Measurements from ENCODE around the gene TBC1D30.
A peak's percentile ranks its signal among the peaks of the same experiment; 100 is the strongest.

The TBC1D30 gene

GRCh38 chr12:64824130-64824499, 332 bp upstream of the TBC1D30 start:
- H3K9me3 ChIP-seq (ENCODE audit: control insufficient read depth in 5 of 5, low read length in 5 of 5), result no peaks in the 10 kb centered on the region
- H3K4me3 ChIP-seq (ENCODE audit: low read depth in 1 of 5, low read length in 5 of 5), result peak overlapping the region; percentile 56 to 80 (median 60)
- H3K27me3 ChIP-seq (ENCODE audit: control insufficient read depth in 5 of 5, insufficient read depth in 4 of 5, low read length in 5 of 5), result peaks cover 26 to 37% (median 32%) of the 10 kb centered on the region in 5 donors
- H3K36me3 ChIP-seq (ENCODE audit: control insufficient read depth in 5 of 5, insufficient read depth in 5 of 5, low read length in 5 of 5), result no peaks in the 10 kb centered on the region
- peaks cover 0 to 27% (median 22%) of the 10 kb centered on the region in 5 donors for H3K4me1 ChIP-seq (ENCODE audit: control insufficient read depth in 5 of 5, insufficient read depth in 5 of 5, low read length in 5 of 5)
- H3K27ac ChIP-seq (ENCODE audit: low read depth, low read length), result no peak overlapping the region
- H3K9ac ChIP-seq (ENCODE audit: low read length in 5 of 5), result no peak overlapping the region

GRCh38 chr12:64825143-64826021, 935 bp downstream of the TBC1D30 start:
- Histone ChIP-seq H3K27ac (ENCODE audit: low read depth, low read length) (no peak overlapping the region), H3K27me3 (ENCODE audit: control insufficient read depth in 5 of 5, insufficient read depth in 4 of 5, low read length in 5 of 5) (peaks cover 26 to 37% (median 32%) of the 10 kb centered on the region in 5 donors), H3K9ac (ENCODE audit: low read length in 5 of 5) (no peak overlapping the region), H3K4me1 (ENCODE audit: control insufficient read depth in 5 of 5, insufficient read depth in 5 of 5, low read length in 5 of 5) (peaks cover 0 to 27% (median 22%) of the 10 kb centered on the region in 5 donors), H3K4me3 (ENCODE audit: low read depth in 1 of 5, low read length in 5 of 5) (peak overlapping the region in 4 of 5 donors; percentile 56 to 80 (median 62)), H3K36me3 (ENCODE audit: control insufficient read depth in 5 of 5, insufficient read depth in 5 of 5, low read length in 5 of 5) (no peaks in the 10 kb centered on the region), H3K9me3 (ENCODE audit: control insufficient read depth in 5 of 5, low read length in 5 of 5) (no peaks in the 10 kb centered on the region)

- H3K27me3 ChIP-seq (ENCODE audit: control insufficient read depth in 5 of 5, insufficient read depth in 4 of 5, low read length in 5 of 5), result peaks cover 26 to 37% (median 32%) of the 10 kb centered on the region in 5 donors
These were observed 1.8 kb downstream of the TBC1D30 start for GRCh38 chr12:64826234-64826633.

GRCh38 chr12:64828713-64829112, 4.3 kb downstream of the TBC1D30 start:
- Histone ChIP-seq H3K27ac (ENCODE audit: low read depth, low read length) (no peak overlapping the region), H3K36me3 (ENCODE audit: control insufficient read depth in 5 of 5, insufficient read depth in 5 of 5, low read length in 5 of 5) (peaks cover 0 to 5% (median 0%) of the 10 kb centered on the region in 5 donors), H3K4me3 (ENCODE audit: low read depth in 1 of 5, low read length in 5 of 5) (no peak overlapping the region), H3K9ac (ENCODE audit: low read length in 5 of 5) (no peak overlapping the region), H3K9me3 (ENCODE audit: control insufficient read depth in 5 of 5, low read length in 5 of 5) (peaks cover 0 to 9% (median 0%) of the 10 kb centered on the region in 5 donors), H3K27me3 (ENCODE audit: control insufficient read depth in 5 of 5, insufficient read depth in 4 of 5, low read length in 5 of 5) (peaks cover 26 to 37% (median 32%) of the 10 kb centered on the region in 5 donors), H3K4me1 (ENCODE audit: control insufficient read depth in 5 of 5, insufficient read depth in 5 of 5, low read length in 5 of 5) (peaks cover 0 to 27% (median 22%) of the 10 kb centered on the region in 5 donors)

More at GRCh38 chr12:64826234-64826633, 1.8 kb downstream of the TBC1D30 start:
- H3K9me3 ChIP-seq (ENCODE audit: control insufficient read depth in 5 of 5, low read length in 5 of 5), result no peaks in the 10 kb centered on the region
- H3K27ac ChIP-seq (ENCODE audit: low read depth, low read length), result no peak overlapping the region
- peak overlapping the region in 1 of 5 donors; percentile 13 for H3K4me3 ChIP-seq (ENCODE audit: low read depth in 1 of 5, low read length in 5 of 5)
- H3K4me1 ChIP-seq (ENCODE audit: control insufficient read depth in 5 of 5, insufficient read depth in 5 of 5, low read length in 5 of 5), result peaks cover 0 to 27% (median 22%) of the 10 kb centered on the region in 5 donors
- no peak overlapping the region for H3K9ac ChIP-seq (ENCODE audit: low read length in 5 of 5)
- H3K36me3 ChIP-seq (ENCODE audit: control insufficient read depth in 5 of 5, insufficient read depth in 5 of 5, low read length in 5 of 5), result no peaks in the 10 kb centered on the region

- H3K4me1 ChIP-seq (ENCODE audit: control insufficient read depth in 5 of 5, insufficient read depth in 5 of 5, low read length in 5 of 5), result no peaks in the 10 kb centered on the region
- no peak overlapping the region for H3K27ac ChIP-seq (ENCODE audit: low read depth, low read length)
- no peaks in the 10 kb centered on the region for H3K27me3 ChIP-seq (ENCODE audit: control insufficient read depth in 5 of 5, insufficient read depth in 4 of 5, low read length in 5 of 5)
- H3K36me3 ChIP-seq (ENCODE audit: control insufficient read depth in 5 of 5, insufficient read depth in 5 of 5, low read length in 5 of 5), result peaks cover 0 to 10% (median 0%) of the 10 kb centered on the region in 5 donors
- peaks cover 0 to 9% (median 0%) of the 10 kb centered on the region in 5 donors for H3K9me3 ChIP-seq (ENCODE audit: control insufficient read depth in 5 of 5, low read length in 5 of 5)
- H3K9ac ChIP-seq (ENCODE audit: low read length in 5 of 5), result no peak overlapping the region
- no peak overlapping the region for H3K4me3 ChIP-seq (ENCODE audit: low read depth in 1 of 5, low read length in 5 of 5)
These were observed 9.5 kb downstream of the TBC1D30 start for GRCh38 chr12:64833928-64834327.

GRCh38 chr12:64835901-64836300, 11.5 kb downstream of the TBC1D30 start:
- Histone ChIP-seq H3K27ac (ENCODE audit: low read depth, low read length) (no peak overlapping the region), H3K4me1 (ENCODE audit: control insufficient read depth in 5 of 5, insufficient read depth in 5 of 5, low read length in 5 of 5) (no peaks in the 10 kb centered on the region), H3K4me3 (ENCODE audit: low read depth in 1 of 5, low read length in 5 of 5) (no peak overlapping the region), H3K36me3 (ENCODE audit: control insufficient read depth in 5 of 5, insufficient read depth in 5 of 5, low read length in 5 of 5) (peaks cover 0 to 10% (median 0%) of the 10 kb centered on the region in 5 donors), H3K27me3 (ENCODE audit: control insufficient read depth in 5 of 5, insufficient read depth in 4 of 5, low read length in 5 of 5) (no peaks in the 10 kb centered on the region), H3K9me3 (ENCODE audit: control insufficient read depth in 5 of 5, low read length in 5 of 5) (peaks cover 0 to 9% (median 0%) of the 10 kb centered on the region in 5 donors), H3K9ac (ENCODE audit: low read length in 5 of 5) (no peak overlapping the region)

- Histone ChIP-seq H3K4me3 (ENCODE audit: low read depth in 1 of 5, low read length in 5 of 5) (no peak overlapping the region), H3K27ac (ENCODE audit: low read depth, low read length) (no peak overlapping the region), H3K36me3 (ENCODE audit: control insufficient read depth in 5 of 5, insufficient read depth in 5 of 5, low read length in 5 of 5) (peaks cover 0 to 10% (median 0%) of the 10 kb centered on the region in 5 donors), H3K4me1 (ENCODE audit: control insufficient read depth in 5 of 5, insufficient read depth in 5 of 5, low read length in 5 of 5) (no peaks in the 10 kb centered on the region), H3K9me3 (ENCODE audit: control insufficient read depth in 5 of 5, low read length in 5 of 5) (peaks cover 0 to 9% (median 0%) of the 10 kb centered on the region in 5 donors), H3K27me3 (ENCODE audit: control insufficient read depth in 5 of 5, insufficient read depth in 4 of 5, low read length in 5 of 5) (no peaks in the 10 kb centered on the region), H3K9ac (ENCODE audit: low read length in 5 of 5) (no peak overlapping the region)
These were observed 12.4 kb downstream of the TBC1D30 start for GRCh38 chr12:64836856-64837255.

GRCh38 chr12:64837427-64837826, 13.0 kb downstream of the TBC1D30 start:
- H3K36me3 ChIP-seq (ENCODE audit: control insufficient read depth in 5 of 5, insufficient read depth in 5 of 5, low read length in 5 of 5), result peaks cover 0 to 5% (median 0%) of the 10 kb centered on the region in 5 donors
- peaks cover 0 to 6% (median 0%) of the 10 kb centered on the region in 5 donors for H3K9me3 ChIP-seq (ENCODE audit: control insufficient read depth in 5 of 5, low read length in 5 of 5)
- H3K4me1 ChIP-seq (ENCODE audit: control insufficient read depth in 5 of 5, insufficient read depth in 5 of 5, low read length in 5 of 5), result no peaks in the 10 kb centered on the region
- no peak overlapping the region for H3K4me3 ChIP-seq (ENCODE audit: low read depth in 1 of 5, low read length in 5 of 5)
- H3K27ac ChIP-seq (ENCODE audit: low read depth, low read length), result no peak overlapping the region
- H3K27me3 ChIP-seq (ENCODE audit: control insufficient read depth in 5 of 5, insufficient read depth in 4 of 5, low read length in 5 of 5), result no peaks in the 10 kb centered on the region
- H3K9ac ChIP-seq (ENCODE audit: low read length in 5 of 5), result no peak overlapping the region

- H3K4me3 ChIP-seq (ENCODE audit: low read depth in 1 of 5, low read length in 5 of 5), result no peak overlapping the region
- no peak overlapping the region for H3K9ac ChIP-seq (ENCODE audit: low read length in 5 of 5)
- H3K27ac ChIP-seq (ENCODE audit: low read depth, low read length), result no peak overlapping the region
- H3K36me3 ChIP-seq (ENCODE audit: control insufficient read depth in 5 of 5, insufficient read depth in 5 of 5, low read length in 5 of 5), result peaks cover 0 to 10% (median 0%) of the 10 kb centered on the region in 5 donors
- no peaks in the 10 kb centered on the region for H3K27me3 ChIP-seq (ENCODE audit: control insufficient read depth in 5 of 5, insufficient read depth in 4 of 5, low read length in 5 of 5)
- H3K4me1 ChIP-seq (ENCODE audit: control insufficient read depth in 5 of 5, insufficient read depth in 5 of 5, low read length in 5 of 5), result no peaks in the 10 kb centered on the region
- no peaks in the 10 kb centered on the region for H3K9me3 ChIP-seq (ENCODE audit: control insufficient read depth in 5 of 5, low read length in 5 of 5)
These were observed 15.7 kb downstream of the TBC1D30 start for GRCh38 chr12:64840119-64840518.

Data from subcutaneous abdominal adipose tissue (tissue), 5 donors.